Right lobe of liver (tissue), 4 donors: Measurements from ENCODE around the gene TNFRSF12A.

Source experiments
- CTCF ChIP-seq, 4 donors: fragments of 200-600 bp in 3 of 4; fragments of 450-650 bp in 1 of 4; IDR thresholded peaks; one replicate each; pipeline versions ENCODE4 v1.5.1 to v1.8.0; 2016 to 2022; ENCODE audit warnings: antibody characterized with exemption in 4 of 4, mild to moderate bottlenecking in 2 of 4
- POLR2A ChIP-seq: fragments of 450-650 bp; IDR thresholded peaks from one replicate; pipeline ENCODE4 v1.6.1; 2017; ENCODE audit warnings: antibody characterized with exemption, mild to moderate bottlenecking
- donor health status: DM: no; HTN: no; CAD: no.
- donor health status: DM: no; HTN: no; CAD: no.
- donor health status: DM: no; HTN: yes; CAD: no.

- TF ChIP-seq CTCF (IDR thresholded peaks at IDR 0.05): no peak
- TF ChIP-seq POLR2A: no peak
Observed at GRCh38 chr16:2987833-2988232, 32.3 kb upstream of the TNFRSF12A start.
